ENCODE data around the gene TNFSF9.

TNFSF9 gene

DNA sequence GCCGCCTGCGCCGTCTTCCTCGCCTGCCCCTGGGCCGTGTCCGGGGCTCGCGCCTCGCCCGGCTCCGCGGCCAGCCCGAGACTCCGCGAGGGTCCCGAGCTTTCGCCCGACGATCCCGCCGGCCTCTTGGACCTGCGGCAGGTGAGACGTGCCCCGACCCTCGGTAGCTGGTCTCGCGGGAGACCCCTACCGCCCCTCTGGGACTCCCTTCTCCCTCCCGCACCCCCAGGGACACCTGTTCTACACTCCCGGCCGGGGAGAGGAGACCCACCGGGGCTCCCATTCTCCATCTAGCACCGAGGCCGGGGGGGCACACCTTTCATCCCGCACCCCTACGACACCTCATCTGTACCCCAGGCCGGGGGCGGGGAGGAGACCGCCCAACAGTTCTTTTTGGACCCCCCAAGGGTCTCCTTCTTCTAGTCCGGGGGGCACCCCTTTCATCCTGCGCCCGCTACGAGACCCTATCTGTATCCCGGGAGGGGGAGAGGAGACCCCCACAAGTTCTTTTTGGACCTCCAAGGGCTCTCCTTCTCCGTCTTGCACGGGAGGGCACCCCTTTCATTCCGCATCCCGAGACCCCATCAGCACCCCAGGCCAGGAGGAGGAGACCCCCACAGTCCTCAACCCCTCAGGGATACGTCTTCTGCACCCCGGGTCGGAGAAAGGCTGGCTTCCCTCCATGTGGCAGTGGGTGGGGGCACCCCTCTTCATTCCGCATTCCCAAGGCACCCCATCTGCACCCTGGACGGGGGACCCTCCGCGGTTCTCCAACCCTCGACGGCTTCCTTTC, 533 bp downstream of the TNFSF9 start:
- CTCF ChIA-PET, result interaction anchor here (0.6 to 0.8 kb wide), 2 partner anchors 100 to 334 kb away, joined by 3 to 4 read pairs; no protein-coding TSS in a partner anchor
- Histone ChIP-seq H3K9me3 (ENCODE audit: control insufficient read depth, insufficient read depth, low read depth, low read length) (no peaks in the 10 kb centered on the region), H3K4me1 (ENCODE audit: control insufficient read depth, insufficient read depth, low read length) (no peaks in the 10 kb centered on the region; the same call in 1 of the 2 replicates), H3K4me3 (ENCODE audit: low read depth, low read length) (peak overlapping the region; percentile 56), H3K36me3 (ENCODE audit: control insufficient read depth in 2 of 2, insufficient read depth in 1 of 2, low read length in 2 of 2) (peaks cover 0 to 19% of the 10 kb centered on the region in 2 experiments; a peak in 1 of 3 replicates), H3K27ac (ENCODE audit: extremely low read depth, low read depth, low read length) (peak overlapping the region; percentile 49; the same call in 1 of the 2 replicates)
- POLR2A ChIA-PET, result interaction anchor here (0.7 to 1.4 kb wide), 14 partner anchors 9 to 562 kb away, joined by 3 to 17 read pairs (median 4); partner anchors contain the start of genes ALKBH7, GPR108, SH2D3A and SLC25A23
- TF ChIP-seq, protein P1, sequence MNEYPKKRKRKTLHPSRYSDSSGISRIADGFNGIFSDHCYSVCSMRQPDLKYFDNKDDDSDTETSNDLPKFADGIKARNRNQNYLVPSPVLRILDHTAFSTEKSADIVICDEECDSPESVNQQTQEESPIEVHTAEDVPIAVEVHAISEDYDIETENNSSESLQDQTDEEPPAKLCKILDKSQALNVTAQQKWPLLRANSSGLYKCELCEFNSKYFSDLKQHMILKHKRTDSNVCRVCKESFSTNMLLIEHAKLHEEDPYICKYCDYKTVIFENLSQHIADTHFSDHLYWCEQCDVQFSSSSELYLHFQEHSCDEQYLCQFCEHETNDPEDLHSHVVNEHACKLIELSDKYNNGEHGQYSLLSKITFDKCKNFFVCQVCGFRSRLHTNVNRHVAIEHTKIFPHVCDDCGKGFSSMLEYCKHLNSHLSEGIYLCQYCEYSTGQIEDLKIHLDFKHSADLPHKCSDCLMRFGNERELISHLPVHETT (tag by site-specific recombination; IDR thresholded peaks at IDR 0.05), result no peak
- TF ChIP-seq ZNF610 (tag by site-specific recombination; IDR thresholded peaks at IDR 0.05; ENCODE audit: borderline replicate concordance), result no peak
- TF ChIP-seq, protein P2, sequence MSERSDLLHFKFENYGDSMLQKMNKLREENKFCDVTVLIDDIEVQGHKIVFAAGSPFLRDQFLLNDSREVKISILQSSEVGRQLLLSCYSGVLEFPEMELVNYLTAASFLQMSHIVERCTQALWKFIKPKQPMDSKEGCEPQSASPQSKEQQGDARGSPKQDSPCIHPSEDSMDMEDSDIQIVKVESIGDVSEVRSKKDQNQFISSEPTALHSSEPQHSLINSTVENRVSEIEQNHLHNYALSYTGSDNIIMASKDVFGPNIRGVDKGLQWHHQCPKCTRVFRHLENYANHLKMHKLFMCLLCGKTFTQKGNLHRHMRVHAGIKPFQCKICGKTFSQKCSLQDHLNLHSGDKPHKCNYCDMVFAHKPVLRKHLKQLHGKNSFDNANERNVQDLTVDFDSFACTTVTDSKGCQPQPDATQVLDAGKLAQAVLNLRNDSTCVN (tag by site-specific recombination; optimal IDR thresholded peaks at IDR 0.05), result peak; percentile 53
- TF ChIP-seq ZNF449 (tag by site-specific recombination; IDR thresholded peaks at IDR 0.05), result no peak
- TF ChIP-seq ZBTB17 (tag by site-specific recombination; IDR thresholded peaks at IDR 0.05), result no peak
- TF ChIP-seq HOXC10 (CRISPR knock-in tag; IDR thresholded peaks at IDR 0.05), result 0 out of 2 replicates have a peak, but pooled peaks have one; percentile 4
- no peak for TF ChIP-seq ZNF558 (tag by site-specific recombination; IDR thresholded peaks at IDR 0.05)
- no peak for TF ChIP-seq ZSCAN16 (tag by site-specific recombination; IDR thresholded peaks at IDR 0.05)
- TF ChIP-seq HOXD13 (CRISPR knock-in tag; IDR thresholded peaks at IDR 0.05; ENCODE audit: borderline replicate concordance), result no peak
- TF ChIP-seq ZNF548 (tag by site-specific recombination; IDR thresholded peaks at IDR 0.05), result no peak
- TF ChIP-seq PRDM1 (tag by site-specific recombination; IDR thresholded peaks at IDR 0.05), result no peak
- TF ChIP-seq ZNF416 (tag by site-specific recombination; IDR thresholded peaks at IDR 0.05), result no peak
- TF ChIP-seq, protein P3, sequence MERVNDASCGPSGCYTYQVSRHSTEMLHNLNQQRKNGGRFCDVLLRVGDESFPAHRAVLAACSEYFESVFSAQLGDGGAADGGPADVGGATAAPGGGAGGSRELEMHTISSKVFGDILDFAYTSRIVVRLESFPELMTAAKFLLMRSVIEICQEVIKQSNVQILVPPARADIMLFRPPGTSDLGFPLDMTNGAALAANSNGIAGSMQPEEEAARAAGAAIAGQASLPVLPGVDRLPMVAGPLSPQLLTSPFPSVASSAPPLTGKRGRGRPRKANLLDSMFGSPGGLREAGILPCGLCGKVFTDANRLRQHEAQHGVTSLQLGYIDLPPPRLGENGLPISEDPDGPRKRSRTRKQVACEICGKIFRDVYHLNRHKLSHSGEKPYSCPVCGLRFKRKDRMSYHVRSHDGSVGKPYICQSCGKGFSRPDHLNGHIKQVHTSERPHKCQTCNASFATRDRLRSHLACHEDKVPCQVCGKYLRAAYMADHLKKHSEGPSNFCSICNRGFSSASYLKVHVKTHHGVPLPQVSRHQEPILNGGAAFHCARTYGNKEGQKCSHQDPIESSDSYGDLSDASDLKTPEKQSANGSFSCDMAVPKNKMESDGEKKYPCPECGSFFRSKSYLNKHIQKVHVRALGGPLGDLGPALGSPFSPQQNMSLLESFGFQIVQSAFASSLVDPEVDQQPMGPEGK (tag by site-specific recombination; IDR thresholded peaks at IDR 0.05), result peak; percentile 37; the same call in 1 of the 2 replicates
- TF ChIP-seq, protein P4, sequence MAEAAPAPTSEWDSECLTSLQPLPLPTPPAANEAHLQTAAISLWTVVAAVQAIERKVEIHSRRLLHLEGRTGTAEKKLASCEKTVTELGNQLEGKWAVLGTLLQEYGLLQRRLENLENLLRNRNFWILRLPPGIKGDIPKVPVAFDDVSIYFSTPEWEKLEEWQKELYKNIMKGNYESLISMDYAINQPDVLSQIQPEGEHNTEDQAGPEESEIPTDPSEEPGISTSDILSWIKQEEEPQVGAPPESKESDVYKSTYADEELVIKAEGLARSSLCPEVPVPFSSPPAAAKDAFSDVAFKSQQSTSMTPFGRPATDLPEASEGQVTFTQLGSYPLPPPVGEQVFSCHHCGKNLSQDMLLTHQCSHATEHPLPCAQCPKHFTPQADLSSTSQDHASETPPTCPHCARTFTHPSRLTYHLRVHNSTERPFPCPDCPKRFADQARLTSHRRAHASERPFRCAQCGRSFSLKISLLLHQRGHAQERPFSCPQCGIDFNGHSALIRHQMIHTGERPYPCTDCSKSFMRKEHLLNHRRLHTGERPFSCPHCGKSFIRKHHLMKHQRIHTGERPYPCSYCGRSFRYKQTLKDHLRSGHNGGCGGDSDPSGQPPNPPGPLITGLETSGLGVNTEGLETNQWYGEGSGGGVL (tag by site-specific recombination; IDR thresholded peaks at IDR 0.05), result peak; percentile 28; the same call in 1 of the 2 replicates
- no peak for TF ChIP-seq ZBTB1 (tag by site-specific recombination; IDR thresholded peaks at IDR 0.05)
- no peak for TF ChIP-seq ZNF280D (tag by site-specific recombination; IDR thresholded peaks at IDR 0.05)
- TF ChIP-seq GLIS2 (tag by site-specific recombination; IDR thresholded peaks at IDR 0.05), result peak; percentile 69
- TF ChIP-seq GLIS1 (tag by site-specific recombination; IDR thresholded peaks at IDR 0.05), result peak; percentile 32; the same call in 1 of the 2 replicates
- no peak for TF ChIP-seq ZNF2 (tag by site-specific recombination; IDR thresholded peaks at IDR 0.05)
- TF ChIP-seq GFI1B (tag by site-specific recombination; IDR thresholded peaks at IDR 0.05), result no peak
- no peak for TF ChIP-seq ZNF843 (tag by site-specific recombination; IDR thresholded peaks at IDR 0.05)
- peak; percentile 75; the same call in 1 of the 2 replicates for TF ChIP-seq SCRT2 (tag by site-specific recombination; IDR thresholded peaks at IDR 0.05)
- TF ChIP-seq ZNF629 (tag by site-specific recombination; IDR thresholded peaks at IDR 0.05), result no peak
- no peak for TF ChIP-seq ZNF19 (tag by site-specific recombination; IDR thresholded peaks at IDR 0.05; ENCODE audit: low read depth)
- no peak for TF ChIP-seq ZNF626 (tag by site-specific recombination; IDR thresholded peaks at IDR 0.05)
